Panc1 (cell line): ENCODE results near the gene BAD. TPM values are rescaled to one million over a fixed set of nuclear protein-coding genes. Genes with fewer than 3 reads are reported as not detected.

ENCODE experiments used
- ATAC-seq: fragments of 200-7000 bp; cut with Tn5 transposase; 2 replicates; pipeline ENCODE4 v1.9.1; 2020; ENCODE audit warnings: mild to moderate bottlenecking, moderate library complexity
- BruUV-seq: library from RNA; stranded (reverse); fragments of 400-500 nt; replicated peaks from 2 replicates; lab custom pipeline; 2021; lab: Mats Ljungman, UMichigan
- CTCF ChIA-PET: fragments of 300-600 bp; sonication (Branson Sonifier 250); formaldehyde crosslinking; loops from one replicate; lab custom pipeline; 2022; ENCODE audit warnings: antibody characterized with exemption; lab: Charles Lee
- POLR2A ChIA-PET: fragments of 300-600 bp; sonication (Branson Sonifier 250); formaldehyde crosslinking; loops from one replicate; lab custom pipeline; 2022; ENCODE audit warnings: antibody characterized with exemption; lab: Charles Lee
- DNase-seq: peaks from one replicate; pipeline ENCODE4 v3.0.0-alpha.2; 2010; ENCODE audit warnings: low read depth, low spot score
- H3K27ac ChIP-seq: 2 replicates; pipeline ENCODE4 v1.5.1; 2011; ENCODE audit warnings: mild to moderate bottlenecking, low read length, inconsistent platforms
- H3K27me3 ChIP-seq: fragments of 200-500 bp; sonication (Bioruptor generic); 2 replicates; pipeline ENCODE4 v1.6.0; 2014; ENCODE audit warnings: low read length, inconsistent platforms; ENCODE audit not compliant: control insufficient read depth, insufficient read depth
- H3K36me3 ChIP-seq: fragments of 200-500 bp; sonication (Bioruptor generic); 2 replicates; pipeline ENCODE4 v1.5.1; 2014; ENCODE audit warnings: inconsistent platforms, mild to moderate bottlenecking, low read length, moderate library complexity; ENCODE audit not compliant: control insufficient read depth, insufficient read depth
- H3K4me1 ChIP-seq: 2 replicates; pipeline ENCODE4 v1.5.1; 2011; ENCODE audit warnings: inconsistent platforms, mild to moderate bottlenecking, low read length, moderate library complexity; ENCODE audit not compliant: control insufficient read depth, insufficient read depth
- H3K4me3 ChIP-seq, 2 experiments: 2 replicates each; pipeline ENCODE4 v1.5.1; 2011 to 2012; ENCODE audit warnings: low read depth in 2 of 2, low read length in 2 of 2, mild to moderate bottlenecking in 2 of 2, inconsistent platforms in 1 of 2, moderate library complexity in 1 of 2
- H3K9me3 ChIP-seq: fragments of 200-500 bp; sonication (Bioruptor generic); 2 replicates; pipeline ENCODE4 v1.5.1; 2014; ENCODE audit warnings: low read depth, mild to moderate bottlenecking, inconsistent platforms, low read length, moderate library complexity; ENCODE audit not compliant: control insufficient read depth, insufficient read depth
- POLR2AphosphoS5 ChIP-seq: IDR thresholded peaks from 2 replicates; pipeline ENCODE4 v1.6.1; 2012; ENCODE audit warnings: mild to moderate bottlenecking, low read depth, low read length, moderate library complexity
- SIN3A ChIP-seq: IDR thresholded peaks from 2 replicates; pipeline ENCODE4 v1.6.1; 2012; ENCODE audit warnings: low read depth, mild to moderate bottlenecking, low read length, moderate library complexity, borderline replicate concordance; ENCODE audit not compliant: insufficient read depth
- TCF7L2 ChIP-seq: IDR thresholded peaks from 2 replicates; pipeline ENCODE4 v1.6.1; 2011; ENCODE audit warnings: mild to moderate bottlenecking, low read depth, low read length, inconsistent platforms
- in situ Hi-C: cut with HindIII; loops from 2 replicates; pipeline ENCODE4 v1.10.0; 2016; ENCODE audit warnings: low sequenced_read_pairs, low pct_unique_long_range_greater_than_20kb
- intact Hi-C: fragments of 100-400 bp; cut with micrococcal nuclease; formaldehyde crosslinking; loops from one replicate; pipeline ENCODE4 v1.10.0; 2022; ENCODE audit not compliant: unreplicated experiment
- total RNA-seq: library from RNA; stranded (reverse); gene quantifications from one replicate; pipeline ENCODE4 v1.2.1, GENCODE V29; 2021; ENCODE audit not compliant: unreplicated experiment
- TF ChIP-seq, protein P1 (sequence below), 2 experiments: IDR thresholded peaks; 2 replicates each; pipeline ENCODE4 v1.6.1; 2011 to 2012; ENCODE audit warnings: low read depth in 2 of 2, control low read depth in 1 of 2, low read length in 1 of 2, mild to moderate bottlenecking in 1 of 2, moderate library complexity in 1 of 2; ENCODE audit not compliant: insufficient read depth in 1 of 2
- TF ChIP-seq, protein P2 (sequence below): fragments of 450-650 bp; IDR thresholded peaks from 2 replicates; pipeline ENCODE4 v1.5.1; 2017; ENCODE audit warnings: mild to moderate bottlenecking

Gene BAD
- total RNA-seq, 1 experiment from 2014 or later, result 77.7 TPM

DNA sequence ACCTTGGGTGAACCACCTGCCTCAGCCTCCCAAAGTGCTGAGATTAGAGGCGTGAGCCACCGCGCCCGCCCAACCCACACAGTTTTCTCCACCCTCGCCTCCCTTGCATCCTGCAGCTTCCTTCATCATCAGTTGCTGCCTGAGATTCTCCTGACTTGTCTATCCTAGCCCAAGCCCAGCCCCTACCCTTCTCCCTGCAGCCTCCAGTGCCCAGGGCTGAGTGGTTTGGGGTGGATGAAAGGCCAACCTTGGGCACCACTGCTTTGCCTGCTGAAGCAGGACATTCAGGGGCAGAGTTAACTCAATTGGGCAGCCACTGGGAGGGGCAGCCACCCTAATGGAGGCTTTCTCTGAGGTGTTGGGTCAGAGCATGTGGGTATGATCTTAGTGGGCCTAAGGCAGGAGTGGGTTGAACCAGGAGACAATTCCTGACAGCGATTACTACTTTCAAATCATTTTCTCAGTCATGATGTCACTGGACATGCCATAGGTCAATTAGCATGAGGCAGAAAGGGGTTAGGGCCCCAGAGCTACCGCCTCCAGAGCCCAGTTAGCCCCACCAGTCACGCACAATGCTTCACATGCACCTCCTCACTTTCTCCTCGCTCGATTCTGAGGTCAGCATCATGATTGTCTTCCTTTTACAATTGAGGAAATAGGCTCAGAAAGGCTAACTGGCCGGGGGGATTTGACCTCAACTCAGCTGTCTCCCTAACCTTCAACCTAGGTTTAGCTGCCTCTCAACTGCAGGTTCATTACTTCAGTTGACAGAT lies 44.6 kb downstream of the BAD start:
- no peak for DNase-seq

GRCh38 chr11:64238999-64239398 lies 45.5 kb downstream of the BAD start:
- Histone ChIP-seq H3K4me3 (no peak overlapping the region), H3K27me3 (no peaks in the 10 kb centered on the region), H3K9me3 (no peaks in the 10 kb centered on the region), H3K36me3 (no peaks in the 10 kb centered on the region; the same call in 1 of the 2 replicates), H3K4me1 (peaks cover 24% of the 10 kb centered on the region), H3K27ac (no peak overlapping the region)
- ChIA-PET POLR2A (interaction anchor here (0.6 kb wide), 1 partner anchor 270 kb away, joined by 3 read pairs; no protein-coding TSS in a partner anchor), CTCF (no interaction called here)
- DNase-seq (no peak), ATAC-seq (no peak)
- intact Hi-C loops (no loop called here), in situ Hi-C loops (no loop called here)
- TF ChIP-seq, protein P1, sequence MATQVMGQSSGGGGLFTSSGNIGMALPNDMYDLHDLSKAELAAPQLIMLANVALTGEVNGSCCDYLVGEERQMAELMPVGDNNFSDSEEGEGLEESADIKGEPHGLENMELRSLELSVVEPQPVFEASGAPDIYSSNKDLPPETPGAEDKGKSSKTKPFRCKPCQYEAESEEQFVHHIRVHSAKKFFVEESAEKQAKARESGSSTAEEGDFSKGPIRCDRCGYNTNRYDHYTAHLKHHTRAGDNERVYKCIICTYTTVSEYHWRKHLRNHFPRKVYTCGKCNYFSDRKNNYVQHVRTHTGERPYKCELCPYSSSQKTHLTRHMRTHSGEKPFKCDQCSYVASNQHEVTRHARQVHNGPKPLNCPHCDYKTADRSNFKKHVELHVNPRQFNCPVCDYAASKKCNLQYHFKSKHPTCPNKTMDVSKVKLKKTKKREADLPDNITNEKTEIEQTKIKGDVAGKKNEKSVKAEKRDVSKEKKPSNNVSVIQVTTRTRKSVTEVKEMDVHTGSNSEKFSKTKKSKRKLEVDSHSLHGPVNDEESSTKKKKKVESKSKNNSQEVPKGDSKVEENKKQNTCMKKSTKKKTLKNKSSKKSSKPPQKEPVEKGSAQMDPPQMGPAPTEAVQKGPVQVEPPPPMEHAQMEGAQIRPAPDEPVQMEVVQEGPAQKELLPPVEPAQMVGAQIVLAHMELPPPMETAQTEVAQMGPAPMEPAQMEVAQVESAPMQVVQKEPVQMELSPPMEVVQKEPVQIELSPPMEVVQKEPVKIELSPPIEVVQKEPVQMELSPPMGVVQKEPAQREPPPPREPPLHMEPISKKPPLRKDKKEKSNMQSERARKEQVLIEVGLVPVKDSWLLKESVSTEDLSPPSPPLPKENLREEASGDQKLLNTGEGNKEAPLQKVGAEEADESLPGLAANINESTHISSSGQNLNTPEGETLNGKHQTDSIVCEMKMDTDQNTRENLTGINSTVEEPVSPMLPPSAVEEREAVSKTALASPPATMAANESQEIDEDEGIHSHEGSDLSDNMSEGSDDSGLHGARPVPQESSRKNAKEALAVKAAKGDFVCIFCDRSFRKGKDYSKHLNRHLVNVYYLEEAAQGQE (IDR thresholded peaks at IDR 0.05; ENCODE audit: insufficient read depth in 1 of 2, low read depth in 2 of 2, low read length in 1 of 2), result no peak
- no peak for TF ChIP-seq TCF7L2
- TF ChIP-seq, protein P2, sequence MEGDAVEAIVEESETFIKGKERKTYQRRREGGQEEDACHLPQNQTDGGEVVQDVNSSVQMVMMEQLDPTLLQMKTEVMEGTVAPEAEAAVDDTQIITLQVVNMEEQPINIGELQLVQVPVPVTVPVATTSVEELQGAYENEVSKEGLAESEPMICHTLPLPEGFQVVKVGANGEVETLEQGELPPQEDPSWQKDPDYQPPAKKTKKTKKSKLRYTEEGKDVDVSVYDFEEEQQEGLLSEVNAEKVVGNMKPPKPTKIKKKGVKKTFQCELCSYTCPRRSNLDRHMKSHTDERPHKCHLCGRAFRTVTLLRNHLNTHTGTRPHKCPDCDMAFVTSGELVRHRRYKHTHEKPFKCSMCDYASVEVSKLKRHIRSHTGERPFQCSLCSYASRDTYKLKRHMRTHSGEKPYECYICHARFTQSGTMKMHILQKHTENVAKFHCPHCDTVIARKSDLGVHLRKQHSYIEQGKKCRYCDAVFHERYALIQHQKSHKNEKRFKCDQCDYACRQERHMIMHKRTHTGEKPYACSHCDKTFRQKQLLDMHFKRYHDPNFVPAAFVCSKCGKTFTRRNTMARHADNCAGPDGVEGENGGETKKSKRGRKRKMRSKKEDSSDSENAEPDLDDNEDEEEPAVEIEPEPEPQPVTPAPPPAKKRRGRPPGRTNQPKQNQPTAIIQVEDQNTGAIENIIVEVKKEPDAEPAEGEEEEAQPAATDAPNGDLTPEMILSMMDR, result no peak
- no peak for TF ChIP-seq SIN3A
- TF ChIP-seq POLR2AphosphoS5, result no peak
- BruUV-seq, result no TSS peak

More for the DNA sequence above, 44.6 kb downstream of the BAD start:
- in situ Hi-C loops (no loop called here), intact Hi-C loops (loop anchor here (10.0 kb wide), 1 partner anchor 65 kb away; the partner anchor contains the start of genes CATSPERZ and ESRRA)
- BruUV-seq, result no TSS peak
- no peak for ATAC-seq
- Histone ChIP-seq H3K4me3 (peak overlapping the region; percentile 53 to 59), H3K36me3 (no peaks in the 10 kb centered on the region), H3K4me1 (peaks cover 32% of the 10 kb centered on the region), H3K27ac (peak overlapping the region; percentile 97), H3K27me3 (no peaks in the 10 kb centered on the region), H3K9me3 (no peaks in the 10 kb centered on the region)
- TF ChIP-seq, protein P2, result no peak
- TF ChIP-seq, protein P1 (IDR thresholded peaks at IDR 0.05; ENCODE audit: insufficient read depth in 1 of 2, low read depth in 2 of 2, low read length in 1 of 2), result no peak
- TF ChIP-seq TCF7L2, result no peak
- ChIA-PET POLR2A (no interaction called here), CTCF (no interaction called here)
